K562 (cell line): ENCODE data around the gene SPAG9. TPM values are rescaled to one million over a fixed set of nuclear protein-coding genes. Genes with fewer than 3 reads are reported as not detected.

Experiments used
- CBFA2T3 ChIP-seq: fragments of 450-650 bp; IDR thresholded peaks from 2 replicates; pipeline ENCODE4 v1.6.1; 2017
- CBX1 ChIP-seq: sonication (generic); IDR thresholded peaks from 2 replicates; pipeline ENCODE4 v1.6.1; 2016; ENCODE audit warnings: antibody characterized with exemption, low read depth, mild to moderate bottlenecking
- CCAR2 ChIP-seq: fragments of 200-400 bp; formaldehyde crosslinking; IDR thresholded peaks from 2 replicates; pipeline ENCODE4 v1.6.1; 2017; ENCODE audit warnings: mild to moderate bottlenecking, low read depth, low read length
- CHD4 ChIP-seq: fragments of 200-600 bp; sonication (generic); IDR thresholded peaks from 3 replicates; pipeline ENCODE4 v1.6.1; 2012; ENCODE audit warnings: low read depth, mild to moderate bottlenecking, mixed read lengths, low read length, inconsistent platforms; ENCODE audit not compliant: insufficient read depth, insufficient replicate concordance, poor library complexity, severe bottlenecking
- CREB1 ChIP-seq, 2 experiments: sonication (generic) in 1 of 2; formaldehyde crosslinking in 1 of 2; IDR thresholded peaks; 2 replicates each; pipeline versions ENCODE4 v1.6.1 to v1.8.0; 2012 to 2022; ENCODE audit warnings: inconsistent platforms in 1 of 2, mild to moderate bottlenecking in 1 of 2, missing genetic modification reagents in 1 of 2, moderate library complexity in 1 of 2
- CXXC5 ChIP-seq: fragments of 250-450 bp; sonication (Bioruptor Pico); IDR thresholded peaks from 2 replicates; pipeline ENCODE4 v1.8.0; 2022; ENCODE audit warnings: inconsistent platforms, mild to moderate bottlenecking, moderate library complexity
- EP400 ChIP-seq: fragments of 450-650 bp; IDR thresholded peaks from 2 replicates; pipeline ENCODE4 v1.6.1; 2017; ENCODE audit warnings: antibody characterized with exemption, mild to moderate bottlenecking, moderate library complexity
- HDAC3 ChIP-seq: fragments of 450-650 bp; IDR thresholded peaks from 2 replicates; pipeline ENCODE4 v1.6.1; 2018; ENCODE audit warnings: borderline replicate concordance, mild to moderate bottlenecking, moderate library complexity; ENCODE audit not compliant: partially characterized antibody
- HMG20A ChIP-seq: fragments of 450-650 bp; formaldehyde crosslinking; conservative IDR thresholded peaks from 2 replicates; pipeline ENCODE4 v1.4.0; 2020; ENCODE audit warnings: mild to moderate bottlenecking, mixed read lengths
- MECOM ChIP-seq: fragments of 250-450 bp; sonication (Bioruptor Pico); IDR thresholded peaks from 2 replicates; pipeline ENCODE4 v1.8.0; 2022; ENCODE audit warnings: inconsistent platforms
- SMARCE1 ChIP-seq: fragments of 450-650 bp; IDR thresholded peaks from 2 replicates; pipeline ENCODE4 v1.7.1; 2016; ENCODE audit warnings: mild to moderate bottlenecking
- ZFP1 ChIP-seq: fragments of 450-650 bp; formaldehyde crosslinking; IDR thresholded peaks from 2 replicates; pipeline ENCODE4 v1.4.0; 2020; ENCODE audit warnings: mild to moderate bottlenecking, mixed read lengths
- polyA plus RNA-seq, 8 experiments: library from polyadenylated mRNA; depleted of rRNA in 4 of 8; stranded (reverse) in 5 of 8; unstranded in 3 of 8; fragments of >200 nt; fragmentation: Nextera tagmentation in 2 of 8; fragmentation: Illumina TruSeq in 1 of 8; extraction: Ambion mirVana in 2 of 8; extraction: Trizol in 1 of 8; gene quantifications; 2 replicates each; pipeline versions ENCODE4 v1.2.1 to v1.2.3, GENCODE V29; 2011 to 2014; ENCODE audit warnings: inconsistent platforms in 1 of 8, missing spikeins in 1 of 8
- total RNA-seq, 7 experiments: library from RNA; depleted of rRNA in 6 of 7; stranded (reverse); fragments of >200 nt in 6 of 7; fragmentation: Illumina TruSeq in 2 of 7; extraction: Trizol in 2 of 7; gene quantifications; 2 replicates each; pipeline versions ENCODE4 v1.2.1 to v1.2.3, GENCODE V29; 2011 to 2021; ENCODE audit warnings: low replicate concordance in 1 of 7
- TF ChIP-seq, protein P1 (sequence below), 2 experiments: fragments of 450-650 bp; IDR thresholded peaks; 2 replicates each; pipeline ENCODE4 v1.6.1; 2016; ENCODE audit warnings: mild to moderate bottlenecking in 2 of 2, borderline replicate concordance in 1 of 2, low read depth in 1 of 2, moderate library complexity in 1 of 2
- TF ChIP-seq, protein P2 (sequence below): fragments of 250-450 bp; sonication (Bioruptor Pico); IDR thresholded peaks from 2 replicates; pipeline ENCODE4 v1.8.0; 2022; ENCODE audit warnings: inconsistent platforms, mild to moderate bottlenecking, moderate library complexity, borderline replicate concordance
- TF ChIP-seq, protein P3 (sequence below): fragments of 450-650 bp; IDR thresholded peaks from 2 replicates; pipeline ENCODE4 v1.7.0; 2016; ENCODE audit warnings: borderline replicate concordance

SPAG9 gene
- total and polyA plus RNA-seq, 9 of the 15 experiments (the other 6 are each of a cell fraction or from before 2014, with no cell fraction given): 12.2 to 99.2 (median 58.2) TPM

DNA sequence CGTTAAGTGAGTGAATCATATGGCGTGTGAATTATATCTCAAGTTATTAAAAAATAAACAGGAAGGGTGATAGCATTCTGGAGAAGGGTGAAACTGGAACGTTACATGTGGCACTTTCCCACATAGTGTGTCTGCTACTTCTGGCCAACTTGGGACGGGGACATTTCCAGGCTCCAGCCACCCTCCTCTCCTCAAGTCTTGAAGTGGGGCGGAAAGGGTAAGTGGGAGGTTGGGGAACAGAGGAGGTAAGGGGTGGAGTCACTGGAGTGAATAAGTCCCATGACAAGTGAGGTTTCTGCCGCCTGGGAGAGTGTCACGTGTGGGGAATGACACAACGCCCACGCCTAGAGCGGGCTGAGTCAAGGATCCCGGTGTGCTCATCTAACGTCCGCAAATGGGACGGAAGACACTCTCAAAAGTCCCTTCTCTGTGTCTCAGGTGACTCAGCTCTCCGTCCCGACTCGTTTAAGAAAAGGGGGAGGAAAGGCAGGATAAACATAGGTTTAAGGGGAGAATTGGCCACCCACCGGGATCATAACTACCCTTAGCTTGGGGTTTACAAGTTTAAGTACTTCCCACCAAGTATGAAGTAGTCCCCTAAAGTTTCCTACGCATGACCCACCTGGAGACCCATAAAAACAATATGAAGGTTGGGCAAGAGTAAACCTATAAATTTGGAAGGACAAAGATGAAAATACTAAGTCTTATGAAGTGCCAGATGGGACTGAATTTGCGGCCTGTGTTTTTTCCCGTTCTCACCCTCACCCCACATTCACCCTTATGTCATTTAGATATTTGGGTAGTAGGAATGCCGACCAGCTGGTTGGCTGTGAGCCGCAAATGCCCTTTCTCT, 1.2 kb upstream of the SPAG9 start (continued):
- TF ChIP-seq, protein P1, sequence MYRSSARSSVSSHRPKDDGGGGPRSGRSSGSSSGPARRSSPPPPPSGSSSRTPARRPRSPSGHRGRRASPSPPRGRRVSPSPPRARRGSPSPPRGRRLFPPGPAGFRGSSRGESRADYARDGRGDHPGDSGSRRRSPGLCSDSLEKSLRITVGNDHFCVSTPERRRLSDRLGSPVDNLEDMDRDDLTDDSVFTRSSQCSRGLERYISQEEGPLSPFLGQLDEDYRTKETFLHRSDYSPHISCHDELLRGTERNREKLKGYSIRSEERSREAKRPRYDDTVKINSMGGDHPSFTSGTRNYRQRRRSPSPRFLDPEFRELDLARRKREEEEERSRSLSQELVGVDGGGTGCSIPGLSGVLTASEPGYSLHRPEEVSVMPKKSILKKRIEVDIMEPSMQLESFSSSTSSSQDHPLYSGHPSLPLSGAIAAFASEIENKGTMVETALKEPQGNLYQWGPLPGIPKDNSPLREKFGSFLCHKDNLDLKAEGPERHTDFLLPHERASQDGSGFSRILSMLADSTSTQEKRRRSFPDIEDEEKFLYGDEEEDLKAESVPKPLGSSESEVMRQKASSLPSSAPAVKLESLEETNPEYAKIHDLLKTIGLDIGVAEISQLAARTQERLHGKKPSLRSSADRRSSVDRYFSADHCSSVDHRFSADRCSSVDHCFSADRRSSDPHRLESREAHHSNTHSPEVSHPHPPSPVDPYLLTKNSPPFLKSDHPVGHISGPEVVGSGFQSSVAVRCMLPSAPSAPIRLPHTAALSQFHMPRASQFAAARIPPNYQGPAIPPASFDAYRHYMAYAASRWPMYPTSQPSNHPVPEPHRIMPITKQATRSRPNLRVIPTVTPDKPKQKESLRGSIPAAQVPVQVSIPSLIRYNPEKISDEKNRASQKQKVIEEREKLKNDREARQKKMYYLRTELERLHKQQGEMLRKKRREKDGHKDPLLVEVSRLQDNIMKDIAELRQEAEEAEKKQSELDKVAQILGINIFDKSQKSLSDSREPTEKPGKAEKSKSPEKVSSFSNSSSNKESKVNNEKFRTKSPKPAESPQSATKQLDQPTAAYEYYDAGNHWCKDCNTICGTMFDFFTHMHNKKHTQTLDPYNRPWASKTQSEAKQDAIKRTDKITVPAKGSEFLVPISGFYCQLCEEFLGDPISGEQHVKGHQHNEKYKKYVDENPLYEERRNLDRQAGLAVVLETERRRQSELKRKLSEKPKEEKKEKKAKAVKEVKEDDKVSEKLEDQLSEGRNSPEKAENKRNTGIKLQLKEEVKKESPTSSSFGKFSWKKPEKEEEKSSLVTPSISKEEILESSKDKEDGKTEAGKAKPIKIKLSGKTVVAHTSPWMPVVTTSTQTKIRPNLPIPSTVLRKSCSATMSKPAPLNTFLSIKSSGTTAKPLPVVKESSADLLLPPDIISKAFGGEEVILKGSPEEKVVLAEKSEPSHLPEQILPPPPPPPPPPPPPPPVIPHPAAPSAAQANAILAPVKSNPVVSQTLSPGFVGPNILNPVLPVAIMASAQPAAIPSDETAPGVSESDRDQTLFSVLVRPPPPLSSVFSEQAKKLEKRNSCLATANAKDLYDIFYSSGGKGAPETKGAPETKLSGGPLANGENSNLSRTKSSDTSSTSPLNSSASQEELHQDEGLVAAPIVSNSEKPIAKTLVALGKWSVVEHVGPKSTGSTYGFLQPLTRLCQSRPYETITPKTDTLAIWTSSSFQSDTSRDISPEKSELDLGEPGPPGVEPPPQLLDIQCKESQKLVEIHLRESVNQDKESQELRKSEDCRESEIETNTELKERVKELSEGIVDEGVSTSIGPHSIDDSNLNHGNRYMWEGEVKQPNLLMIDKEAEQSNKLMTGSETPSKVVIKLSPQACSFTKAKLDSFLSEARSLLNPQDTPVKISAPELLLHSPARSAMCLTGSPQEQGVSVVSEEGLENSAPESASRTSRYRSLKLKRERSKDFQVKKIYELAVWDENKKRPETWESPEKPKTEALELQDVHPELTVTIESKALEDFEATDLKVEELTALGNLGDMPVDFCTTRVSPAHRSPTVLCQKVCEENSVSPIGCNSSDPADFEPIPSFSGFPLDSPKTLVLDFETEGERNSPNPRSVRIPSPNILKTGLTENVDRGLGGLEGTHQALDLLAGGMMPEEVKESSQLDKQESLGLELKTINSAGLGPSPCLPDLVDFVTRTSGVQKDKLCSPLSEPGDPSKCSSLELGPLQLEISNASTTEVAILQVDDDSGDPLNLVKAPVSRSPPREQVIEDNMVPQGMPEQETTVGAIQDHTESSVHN (IDR thresholded peaks at IDR 0.05; ENCODE audit: borderline replicate concordance in 1 of 2, low read depth in 1 of 2): peak in 1 of 2 experiments; percentile 98; a peak in 2 of 4 replicates
- peak; percentile 88 for TF ChIP-seq EP400
- TF ChIP-seq, protein P2, sequence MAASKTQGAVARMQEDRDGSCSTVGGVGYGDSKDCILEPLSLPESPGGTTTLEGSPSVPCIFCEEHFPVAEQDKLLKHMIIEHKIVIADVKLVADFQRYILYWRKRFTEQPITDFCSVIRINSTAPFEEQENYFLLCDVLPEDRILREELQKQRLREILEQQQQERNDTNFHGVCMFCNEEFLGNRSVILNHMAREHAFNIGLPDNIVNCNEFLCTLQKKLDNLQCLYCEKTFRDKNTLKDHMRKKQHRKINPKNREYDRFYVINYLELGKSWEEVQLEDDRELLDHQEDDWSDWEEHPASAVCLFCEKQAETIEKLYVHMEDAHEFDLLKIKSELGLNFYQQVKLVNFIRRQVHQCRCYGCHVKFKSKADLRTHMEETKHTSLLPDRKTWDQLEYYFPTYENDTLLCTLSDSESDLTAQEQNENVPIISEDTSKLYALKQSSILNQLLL: no peak
- peak; percentile 48; the same call in 1 of the 2 replicates for TF ChIP-seq CBFA2T3
- TF ChIP-seq, protein P3, sequence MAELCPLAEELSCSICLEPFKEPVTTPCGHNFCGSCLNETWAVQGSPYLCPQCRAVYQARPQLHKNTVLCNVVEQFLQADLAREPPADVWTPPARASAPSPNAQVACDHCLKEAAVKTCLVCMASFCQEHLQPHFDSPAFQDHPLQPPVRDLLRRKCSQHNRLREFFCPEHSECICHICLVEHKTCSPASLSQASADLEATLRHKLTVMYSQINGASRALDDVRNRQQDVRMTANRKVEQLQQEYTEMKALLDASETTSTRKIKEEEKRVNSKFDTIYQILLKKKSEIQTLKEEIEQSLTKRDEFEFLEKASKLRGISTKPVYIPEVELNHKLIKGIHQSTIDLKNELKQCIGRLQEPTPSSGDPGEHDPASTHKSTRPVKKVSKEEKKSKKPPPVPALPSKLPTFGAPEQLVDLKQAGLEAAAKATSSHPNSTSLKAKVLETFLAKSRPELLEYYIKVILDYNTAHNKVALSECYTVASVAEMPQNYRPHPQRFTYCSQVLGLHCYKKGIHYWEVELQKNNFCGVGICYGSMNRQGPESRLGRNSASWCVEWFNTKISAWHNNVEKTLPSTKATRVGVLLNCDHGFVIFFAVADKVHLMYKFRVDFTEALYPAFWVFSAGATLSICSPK: no peak
- TF ChIP-seq CXXC5 (CRISPR knock-in tag): peak; percentile 91
- TF ChIP-seq CBX1: 0 out of 2 replicates have a peak, but pooled peaks have one; percentile 46
- no peak for TF ChIP-seq HMG20A
- TF ChIP-seq CHD4: no peak
- peak; percentile 79; the same call in 1 of the 2 replicates for TF ChIP-seq MECOM (CRISPR knock-in tag)
- 0 out of 2 replicates have a peak, but pooled peaks have one; percentile 32 for TF ChIP-seq CREB1 (IDR thresholded peaks at IDR 0.05)
- TF ChIP-seq CREB1 (CRISPR knock-in tag; IDR thresholded peaks at IDR 0.05): peak; percentile 67; the same call in 1 of the 2 replicates
- no peak for TF ChIP-seq ZFP1 (CRISPR knock-in tag)
- TF ChIP-seq CCAR2: no peak
- peak; percentile 60 for TF ChIP-seq HDAC3
- peak; percentile 86 for TF ChIP-seq SMARCE1
